Measurements from ENCODE around the gene UNC93A. TPM values are rescaled to one million over a fixed set of nuclear protein-coding genes. Genes with fewer than 3 reads are reported as not detected.
"Not testable (repeated sequence)": the region's sequence is repeated elsewhere in the genome, so short reads cannot be mapped to it uniquely, and the experiment has no call there.

The UNC93A gene
- total and polyA plus RNA-seq, 3 experiments from 2014 or later, result not detected

DNA sequence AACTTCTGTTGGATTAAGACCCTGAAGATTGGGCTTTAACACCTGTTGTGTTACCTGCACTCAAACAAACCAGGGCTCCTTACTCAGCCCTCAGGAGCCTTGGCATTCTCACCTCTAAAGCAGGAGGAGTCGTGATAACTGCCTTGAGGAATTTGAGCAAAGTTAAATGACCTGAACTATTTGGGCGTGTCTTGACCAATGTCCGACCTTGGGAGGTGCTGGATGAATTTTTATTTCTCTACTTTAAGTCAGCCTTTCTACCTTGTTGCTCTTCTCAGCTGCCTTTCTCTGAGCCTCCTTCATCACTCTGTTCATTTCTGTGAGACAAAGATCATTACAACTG lies 23.6 kb upstream of the UNC93A start:
- H3K36me3 ChIP-seq (ENCODE audit: insufficient read depth, low read length); H3K27ac Mint-ChIP-seq; H3K4me3 Mint-ChIP-seq; DNase-seq; CTCF ChIA-PET; H3K4me1 ChIP-seq (ENCODE audit: insufficient read depth, low read length); H3K9me3 Mint-ChIP-seq; H3K27me3 ChIP-seq (ENCODE audit: insufficient read depth, low read length, poor library complexity, severe bottlenecking); H3K36me3 Mint-ChIP-seq; H3K9me3 ChIP-seq (ENCODE audit: low read length); H3K27ac ChIP-seq (ENCODE audit: low read depth, low read length); H3K4me3 ChIP-seq (ENCODE audit: low read length); H3K4me1 Mint-ChIP-seq: not testable (repeated sequence)
- peaks cover 9 to 34% of the 10 kb centered on the region in 2 donors for H3K27me3 Mint-ChIP-seq
- POLR2A ChIA-PET, result interaction anchor here (0.6 kb wide), 1 partner anchor 104 kb away, joined by 3 read pairs; no protein-coding TSS in a partner anchor

DNA sequence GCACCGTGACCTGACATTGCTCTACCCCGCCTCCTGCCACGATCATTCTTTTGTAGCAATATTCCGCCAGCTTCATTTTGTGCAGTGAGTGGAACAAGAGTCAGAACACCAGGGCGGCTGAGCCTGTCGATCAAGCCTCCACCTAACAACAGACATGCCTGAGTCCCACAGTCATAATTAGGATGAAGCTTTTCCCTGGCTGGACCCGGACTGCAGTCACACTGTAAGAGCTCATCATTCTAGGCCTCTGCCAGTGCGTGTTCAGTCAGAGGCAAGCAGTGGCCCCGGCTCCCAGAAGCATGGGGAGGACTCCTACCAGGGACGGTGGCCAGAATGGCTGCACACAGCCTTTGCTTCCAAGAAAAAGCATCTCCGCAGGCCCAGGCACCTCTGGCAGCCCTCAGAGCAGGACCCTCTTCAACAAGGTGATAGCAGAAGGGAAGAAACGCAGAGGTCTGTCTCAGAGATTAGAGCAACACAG lies 23.2 kb upstream of the UNC93A start:
- Histone ChIP-seq H3K27ac (ENCODE audit: low read depth, low read length) (no peak overlapping the region), H3K36me3 (ENCODE audit: insufficient read depth, low read length) (no peaks in the 10 kb centered on the region), H3K27me3 (ENCODE audit: insufficient read depth, low read length, poor library complexity, severe bottlenecking) (no peaks in the 10 kb centered on the region), H3K9me3 (ENCODE audit: low read length) (no peaks in the 10 kb centered on the region), H3K4me1 (ENCODE audit: insufficient read depth, low read length) (no peaks in the 10 kb centered on the region), H3K4me3 (ENCODE audit: low read length) (no peak overlapping the region)
- no peaks in the 10 kb centered on the region for H3K4me1 Mint-ChIP-seq
- no peak for DNase-seq
- peaks cover 9 to 32% of the 10 kb centered on the region in 2 donors for H3K27me3 Mint-ChIP-seq
- ChIA-PET CTCF (no interaction called here), POLR2A (no interaction called here)
- H3K36me3 Mint-ChIP-seq, result no peaks in the 10 kb centered on the region
- H3K4me3 Mint-ChIP-seq, result no peak overlapping the region
- H3K9me3 Mint-ChIP-seq, result peaks cover 0 to 3% (median 0%) of the 10 kb centered on the region in 5 donors
- H3K27ac Mint-ChIP-seq, result no peak overlapping the region

DNA sequence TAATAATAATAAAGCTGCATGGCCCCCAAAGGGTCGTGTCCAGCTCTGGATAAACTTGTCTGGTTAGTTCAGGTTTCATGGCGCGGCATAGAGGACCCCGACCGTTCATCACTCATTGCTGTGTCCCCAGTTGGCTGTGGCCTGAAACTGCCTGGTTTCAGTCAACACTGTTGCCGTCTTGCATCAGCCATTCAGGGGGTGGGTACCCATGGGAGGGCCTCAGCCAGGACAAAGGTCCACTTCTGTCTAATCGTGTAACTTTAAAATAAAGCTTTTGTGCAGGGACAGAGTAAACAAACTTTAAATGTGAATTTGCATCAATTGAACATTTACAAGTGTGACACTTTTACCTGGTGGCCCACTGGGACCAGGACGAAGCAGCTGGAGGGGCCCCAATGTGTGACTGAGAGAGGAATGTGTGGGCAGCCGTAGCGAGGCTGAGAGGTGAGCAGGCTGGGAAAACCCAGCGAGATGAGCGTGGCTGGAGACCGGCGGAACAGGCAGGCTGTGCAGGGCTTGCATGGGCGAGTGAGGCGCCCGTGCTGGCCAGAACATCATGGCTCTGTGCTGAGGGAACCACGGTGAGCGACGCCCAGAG lies 22.3 kb upstream of the UNC93A start:
- CTCF ChIA-PET, result interaction anchor here (0.6 kb wide), 1 partner anchor 82 kb away, joined by 3 read pairs; no protein-coding TSS in a partner anchor
- no peak overlapping the region for H3K4me3 Mint-ChIP-seq
- Histone ChIP-seq H3K27me3 (ENCODE audit: insufficient read depth, low read length, poor library complexity, severe bottlenecking) (no peaks in the 10 kb centered on the region), H3K36me3 (ENCODE audit: insufficient read depth, low read length) (no peaks in the 10 kb centered on the region), H3K4me3 (ENCODE audit: low read length) (no peak overlapping the region), H3K27ac (ENCODE audit: low read depth, low read length) (no peak overlapping the region), H3K9me3 (ENCODE audit: low read length) (no peaks in the 10 kb centered on the region), H3K4me1 (ENCODE audit: insufficient read depth, low read length) (no peaks in the 10 kb centered on the region)
- no peak overlapping the region for H3K27ac Mint-ChIP-seq
- POLR2A ChIA-PET, result no interaction called here
- H3K27me3 Mint-ChIP-seq, result peaks cover 6 to 32% of the 10 kb centered on the region in 2 donors
- no peak for DNase-seq
- H3K9me3 Mint-ChIP-seq, result peaks cover 0 to under 1% (median 0%) of the 10 kb centered on the region in 5 donors
- H3K36me3 Mint-ChIP-seq, result no peaks in the 10 kb centered on the region
- no peaks in the 10 kb centered on the region for H3K4me1 Mint-ChIP-seq

DNA sequence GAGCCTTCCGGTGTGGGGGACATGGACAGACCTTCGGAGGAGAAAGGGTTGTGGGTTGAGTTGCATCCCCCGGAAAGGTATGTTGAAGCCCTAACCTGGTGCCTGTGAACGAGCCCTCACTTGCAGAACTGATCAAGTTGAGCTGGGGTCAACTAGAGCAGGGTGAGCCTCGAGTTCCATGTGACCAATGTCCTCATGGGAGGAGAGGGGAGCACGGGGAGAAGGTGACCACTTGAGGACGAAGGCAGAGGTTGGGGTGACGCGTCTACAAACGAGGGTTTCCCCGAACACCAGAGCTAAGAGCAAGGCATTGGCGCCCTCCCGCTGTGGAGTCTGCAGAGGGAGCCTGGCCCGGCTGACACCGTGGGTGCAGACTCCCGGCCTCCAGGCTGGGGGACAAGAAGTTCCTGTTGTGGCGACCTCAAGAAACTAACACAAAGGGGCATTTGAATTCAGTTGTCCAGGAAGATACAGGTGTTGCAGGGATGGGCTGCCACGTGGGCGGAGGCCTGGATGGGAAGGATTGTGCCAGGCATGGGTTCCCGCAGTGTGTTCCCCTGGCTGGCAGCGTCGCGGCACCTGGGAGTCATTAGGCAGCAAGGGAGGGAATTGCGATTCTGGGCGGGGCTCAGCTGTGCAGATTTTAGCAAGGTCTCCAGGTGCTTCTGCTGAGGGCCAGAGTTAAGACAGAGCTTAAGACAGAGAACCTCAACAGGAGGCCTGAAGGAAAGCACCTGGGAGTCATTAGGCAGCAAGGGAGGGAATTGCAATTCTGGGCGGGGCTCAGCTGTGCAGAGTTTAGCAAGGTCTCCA lies 20.4 kb upstream of the UNC93A start:
- Mint-ChIP-seq H3K9me3 (no peaks in the 10 kb centered on the region), H3K27ac (peak overlapping the region in 1 of 8 donors; percentile 64), H3K4me1 (no peaks in the 10 kb centered on the region), H3K36me3 (no peaks in the 10 kb centered on the region), H3K27me3 (peaks cover 6 to 36% of the 10 kb centered on the region in 2 donors), H3K4me3 (no peak overlapping the region)
- Histone ChIP-seq H3K4me3 (ENCODE audit: low read length) (no peak overlapping the region), H3K36me3 (ENCODE audit: insufficient read depth, low read length) (no peaks in the 10 kb centered on the region), H3K27ac (ENCODE audit: low read depth, low read length) (no peak overlapping the region), H3K9me3 (ENCODE audit: low read length) (no peaks in the 10 kb centered on the region), H3K27me3 (ENCODE audit: insufficient read depth, low read length, poor library complexity, severe bottlenecking) (no peaks in the 10 kb centered on the region), H3K4me1 (ENCODE audit: insufficient read depth, low read length) (no peaks in the 10 kb centered on the region)
- no peak for DNase-seq
- ChIA-PET CTCF (no interaction called here), POLR2A (no interaction called here)

DNA sequence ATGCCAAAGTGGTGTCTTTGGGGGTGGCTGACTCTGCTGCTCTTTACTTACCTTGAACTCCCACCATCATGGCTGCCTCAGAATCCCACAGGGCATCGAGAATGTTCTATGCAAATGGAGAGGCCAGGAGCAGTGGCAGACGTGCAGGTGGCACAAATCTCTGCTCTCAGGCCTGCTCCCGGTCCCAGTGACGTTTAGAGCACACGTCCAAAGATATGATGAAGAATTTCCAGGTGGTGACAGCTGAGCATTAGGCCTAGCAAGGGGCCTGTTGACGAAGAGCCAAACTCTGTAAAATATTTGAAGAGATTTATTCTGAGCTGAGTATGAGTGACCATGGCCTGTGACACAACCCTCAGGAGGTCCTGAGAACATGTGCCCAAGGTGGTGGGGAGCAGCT lies 19.0 kb upstream of the UNC93A start:
- Mint-ChIP-seq H3K27me3 (peaks cover 4 to 34% of the 10 kb centered on the region in 2 donors), H3K9me3 (no peaks in the 10 kb centered on the region), H3K27ac (no peak overlapping the region), H3K36me3 (no peaks in the 10 kb centered on the region), H3K4me1 (no peaks in the 10 kb centered on the region), H3K4me3 (no peak overlapping the region)
- no peak overlapping the region for H3K27ac ChIP-seq (ENCODE audit: low read depth, low read length)
- CTCF ChIA-PET, result no interaction called here
- POLR2A ChIA-PET, result no interaction called here
- no peak overlapping the region for H3K4me3 ChIP-seq (ENCODE audit: low read length)
- H3K9me3 ChIP-seq (ENCODE audit: low read length), result no peaks in the 10 kb centered on the region
- DNase-seq, result no peak
- H3K36me3 ChIP-seq (ENCODE audit: insufficient read depth, low read length), result no peaks in the 10 kb centered on the region
- H3K27me3 ChIP-seq (ENCODE audit: insufficient read depth, low read length, poor library complexity, severe bottlenecking), result no peaks in the 10 kb centered on the region
- H3K4me1 ChIP-seq (ENCODE audit: insufficient read depth, low read length), result no peaks in the 10 kb centered on the region

DNA sequence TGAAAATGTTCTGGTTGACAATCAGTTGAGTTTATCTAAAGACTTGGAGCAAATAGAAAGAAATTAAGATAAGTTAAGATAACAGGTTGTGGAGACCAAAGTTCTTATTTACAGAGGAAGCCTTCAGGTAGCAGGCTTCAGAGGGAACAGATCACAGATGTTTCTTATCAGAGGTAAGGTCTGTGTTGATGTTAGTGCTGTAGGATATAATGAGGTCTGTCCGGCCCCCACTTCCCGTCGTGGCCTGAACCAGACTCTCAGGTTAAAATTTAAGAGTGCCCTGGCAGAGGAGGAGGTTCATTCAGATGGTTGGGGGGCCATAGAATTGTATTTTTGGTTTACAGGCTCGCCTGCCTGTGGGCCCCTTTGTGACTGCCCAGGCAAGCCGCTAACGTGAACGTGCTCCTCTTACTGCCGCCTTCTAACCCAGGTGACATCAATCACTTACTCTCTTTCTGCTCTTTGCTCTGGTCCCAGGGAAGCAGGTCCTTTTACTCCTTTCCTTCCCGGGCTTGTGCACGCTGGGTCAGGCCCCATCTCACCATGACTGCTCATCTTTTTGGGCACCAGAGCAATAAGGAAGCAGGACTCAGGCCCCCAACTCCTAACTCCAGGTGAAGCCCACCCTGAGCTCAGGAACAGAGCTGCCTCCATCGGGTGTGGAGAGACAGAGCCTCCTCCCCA lies 18.3 kb upstream of the UNC93A start:
- H3K4me3 ChIP-seq (ENCODE audit: low read length), result no peak overlapping the region
- H3K4me1 Mint-ChIP-seq, result no peaks in the 10 kb centered on the region
- no peaks in the 10 kb centered on the region for H3K9me3 Mint-ChIP-seq
- H3K9me3 ChIP-seq (ENCODE audit: low read length), result no peaks in the 10 kb centered on the region
- no peak overlapping the region for H3K4me3 Mint-ChIP-seq
- peaks cover 1% of the 10 kb centered on the region for H3K27me3 ChIP-seq (ENCODE audit: insufficient read depth, low read length, poor library complexity, severe bottlenecking)
- H3K36me3 Mint-ChIP-seq, result no peaks in the 10 kb centered on the region
- H3K36me3 ChIP-seq (ENCODE audit: insufficient read depth, low read length), result no peaks in the 10 kb centered on the region
- POLR2A ChIA-PET, result no interaction called here
- H3K27me3 Mint-ChIP-seq, result peaks cover 9 to 38% of the 10 kb centered on the region in 2 donors
- CTCF ChIA-PET, result no interaction called here
- no peaks in the 10 kb centered on the region for H3K4me1 ChIP-seq (ENCODE audit: insufficient read depth, low read length)
- no peak overlapping the region for H3K27ac ChIP-seq (ENCODE audit: low read depth, low read length)
- peak overlapping the region in 1 of 8 donors; percentile 74 for H3K27ac Mint-ChIP-seq
- no peak for DNase-seq

DNA sequence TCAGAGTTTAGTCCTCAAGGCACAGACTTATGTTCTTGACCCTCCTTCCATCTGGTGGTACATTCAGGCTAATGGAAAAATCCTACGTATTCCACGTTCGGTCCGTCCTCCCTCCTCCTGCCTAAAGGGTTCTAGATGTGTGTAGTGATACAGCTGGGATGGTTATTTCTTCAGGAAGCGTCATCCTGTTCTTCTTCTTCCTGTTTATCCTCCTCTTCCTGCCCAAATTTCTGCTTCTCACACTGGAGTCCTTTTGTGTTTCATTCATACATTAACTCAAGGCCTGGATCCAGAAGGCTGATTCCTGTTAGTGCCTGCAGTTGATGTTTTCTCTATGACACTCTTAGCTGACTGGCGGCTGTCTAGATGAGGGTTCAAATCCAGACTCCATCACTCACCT lies 16.8 kb upstream of the UNC93A start:
- Histone ChIP-seq H3K9me3 (ENCODE audit: low read length) (no peaks in the 10 kb centered on the region), H3K27ac (ENCODE audit: low read depth, low read length) (no peak overlapping the region), H3K36me3 (ENCODE audit: insufficient read depth, low read length) (no peaks in the 10 kb centered on the region), H3K4me1 (ENCODE audit: insufficient read depth, low read length) (no peaks in the 10 kb centered on the region), H3K27me3 (ENCODE audit: insufficient read depth, low read length, poor library complexity, severe bottlenecking) (peaks cover 5% of the 10 kb centered on the region), H3K4me3 (ENCODE audit: low read length) (no peak overlapping the region)
- ChIA-PET CTCF (no interaction called here), POLR2A (no interaction called here)
- Mint-ChIP-seq H3K27ac (no peak overlapping the region), H3K4me3 (no peak overlapping the region), H3K9me3 (no peaks in the 10 kb centered on the region), H3K27me3 (peaks cover 13 to 42% of the 10 kb centered on the region in 2 donors), H3K36me3 (no peaks in the 10 kb centered on the region), H3K4me1 (no peaks in the 10 kb centered on the region)
- no peak for DNase-seq

DNA sequence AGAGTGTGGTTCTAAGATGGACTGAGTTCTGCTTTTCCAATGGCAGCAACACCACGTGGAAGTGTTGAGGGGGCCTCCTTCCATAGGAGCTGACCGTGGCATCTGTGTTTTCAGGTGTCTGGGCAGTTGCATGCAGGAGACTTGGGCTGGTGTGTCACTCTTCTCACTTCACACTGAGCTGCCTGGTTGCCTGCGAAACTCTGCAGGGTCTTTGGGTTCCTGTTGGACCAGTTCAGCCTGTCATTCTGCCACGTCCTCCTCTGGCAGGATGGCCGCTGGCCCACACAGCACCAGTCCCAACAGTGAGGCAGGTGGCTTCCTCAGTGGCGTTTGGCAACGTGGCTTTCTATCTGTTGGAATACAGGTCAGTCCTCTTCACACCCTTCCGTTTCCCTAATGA lies 16.1 kb upstream of the UNC93A start:
- H3K4me3 Mint-ChIP-seq, result no peak overlapping the region
- no peak for DNase-seq

More for the DNA sequence above, 16.1 kb upstream of the UNC93A start:
- Histone ChIP-seq H3K27ac (ENCODE audit: low read depth, low read length) (no peak overlapping the region), H3K36me3 (ENCODE audit: insufficient read depth, low read length) (no peaks in the 10 kb centered on the region), H3K9me3 (ENCODE audit: low read length) (no peaks in the 10 kb centered on the region), H3K27me3 (ENCODE audit: insufficient read depth, low read length, poor library complexity, severe bottlenecking) (peaks cover 5% of the 10 kb centered on the region), H3K4me3 (ENCODE audit: low read length) (no peak overlapping the region), H3K4me1 (ENCODE audit: insufficient read depth, low read length) (no peaks in the 10 kb centered on the region)
- Mint-ChIP-seq H3K4me1 (no peaks in the 10 kb centered on the region), H3K9me3 (no peaks in the 10 kb centered on the region), H3K27ac (no peak overlapping the region), H3K36me3 (no peaks in the 10 kb centered on the region), H3K27me3 (peaks cover 13 to 42% of the 10 kb centered on the region in 2 donors)
- ChIA-PET POLR2A (no interaction called here), CTCF (no interaction called here)
